NOMO-1 treated with DMSO at 0.1 percent for 48 hours (cell line): Measurements from ENCODE around the gene NOL9.
A peak's percentile ranks its signal among the peaks of the same experiment; 100 is the strongest.

Experiments
- DNase-seq: peaks from one replicate; lab custom pipeline; 2025; ENCODE audit not compliant: unreplicated experiment; lab: John Stamatoyannopoulos, UW

Gene NOL9

DNA sequence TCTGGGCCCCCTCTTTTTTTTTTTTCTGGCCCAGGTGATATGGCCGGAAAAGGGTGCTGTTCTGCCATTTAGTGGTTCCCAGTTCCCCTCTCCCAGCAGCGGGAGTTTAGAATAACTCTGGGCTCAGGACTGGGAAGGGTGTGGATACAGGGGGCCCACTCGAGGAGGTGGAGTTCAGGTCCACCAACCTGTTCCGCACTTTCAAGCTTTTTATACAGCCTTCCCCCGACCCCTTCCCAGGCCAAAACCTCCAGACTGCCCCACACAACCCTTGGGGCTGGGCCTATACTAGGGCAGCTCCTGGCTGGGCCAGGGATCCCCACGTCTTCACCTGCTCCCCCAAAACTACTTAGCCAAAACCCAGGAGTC, 63.2 kb downstream of the NOL9 start:
- DNase-seq: no peak

DNA sequence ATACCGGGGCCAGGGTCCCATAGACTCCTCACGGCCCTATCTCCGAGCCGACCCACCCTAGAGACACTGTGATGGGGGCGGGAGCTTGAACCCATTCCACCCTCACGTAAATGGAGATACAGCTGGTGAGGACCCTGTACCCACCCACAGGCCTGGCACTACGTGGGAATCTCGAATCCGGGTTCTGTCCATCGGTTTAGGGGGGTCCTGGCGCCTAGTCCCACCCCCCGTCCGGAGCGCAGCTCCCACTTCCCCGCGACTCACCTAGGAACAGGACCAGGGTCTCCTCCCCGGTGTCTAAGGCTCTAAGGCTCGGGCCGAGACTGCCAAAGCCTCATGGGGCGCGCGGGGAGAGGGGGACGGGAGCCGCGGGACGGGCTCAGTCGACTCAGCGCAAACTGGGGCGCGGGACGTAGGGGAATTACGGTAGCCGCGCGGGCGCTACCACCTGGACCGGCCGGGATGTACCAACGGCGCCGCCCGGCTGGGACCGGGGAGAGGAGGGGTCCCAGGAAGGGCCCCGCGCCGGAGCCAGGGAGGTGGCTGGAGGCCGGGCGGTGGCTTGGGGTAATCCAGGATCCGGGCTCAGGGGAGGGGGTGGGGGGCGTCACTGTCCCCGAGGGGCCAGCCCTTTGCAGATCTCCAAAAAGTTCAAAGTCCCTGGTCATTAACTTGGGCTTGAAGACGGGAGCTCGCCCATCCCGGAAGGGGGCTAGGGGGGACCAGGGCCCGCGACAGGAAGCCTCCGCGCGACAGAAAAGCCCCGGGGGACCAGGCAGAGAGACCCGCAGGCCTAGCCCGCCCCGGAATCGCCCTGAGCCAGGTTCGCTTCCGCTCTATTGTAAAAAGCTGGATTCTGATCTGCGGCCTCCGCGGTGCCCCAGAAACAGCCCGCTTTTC, 63.9 kb downstream of the NOL9 start:
- DNase-seq: no peak

- DNase-seq: peak; percentile 54
Measured at GRCh38 chr1:6489799-6490180, 64.5 kb downstream of the NOL9 start.

GRCh38 chr1:6489383-6489765, 64.9 kb downstream of the NOL9 start:
- DNase-seq: no peak

DNA sequence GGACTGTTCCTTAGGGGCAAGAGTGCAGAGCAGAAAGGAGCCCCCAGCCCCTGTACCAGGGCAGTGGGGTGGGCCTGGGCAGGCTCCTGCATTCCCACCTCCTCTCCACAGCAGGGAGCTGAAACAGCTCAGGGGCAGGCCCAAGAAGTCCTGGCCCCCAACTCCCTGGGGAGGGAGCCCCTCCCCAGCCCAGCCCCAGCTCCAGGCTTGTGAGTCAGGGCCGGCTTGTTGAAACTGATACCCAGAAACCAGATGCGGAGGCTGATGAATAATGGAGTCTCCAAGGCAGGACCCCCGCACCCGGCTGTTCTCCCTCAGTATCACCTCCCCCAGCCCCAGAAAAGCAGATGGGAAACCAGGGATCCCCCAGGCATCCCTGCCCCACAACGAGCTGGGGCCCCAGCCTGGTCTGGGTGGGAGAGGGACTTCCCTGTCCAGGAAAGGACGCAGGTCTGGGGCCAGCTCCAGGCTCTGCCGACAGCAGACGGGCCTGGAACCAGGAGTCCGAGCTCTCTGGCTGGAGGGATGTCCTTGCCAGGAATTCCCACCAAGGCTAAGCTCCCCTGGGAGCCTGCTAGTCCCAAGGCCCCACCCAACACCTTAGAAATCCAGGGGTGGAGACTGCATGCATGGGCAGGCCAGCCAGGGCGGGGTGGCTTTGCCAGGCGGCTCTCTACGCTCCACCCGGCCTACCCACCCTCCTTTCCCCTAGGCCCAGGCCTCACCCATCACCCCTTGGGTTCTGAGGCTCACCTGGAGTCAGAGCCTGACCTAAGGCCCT, 65.5 kb downstream of the NOL9 start:
- DNase-seq: no peak

GRCh38 chr1:6487804-6488484, 66.4 kb downstream of the NOL9 start:
- DNase-seq: no peak

- DNase-seq: peak; percentile 44
Measured at GRCh38 chr1:6486433-6487011, 67.8 kb downstream of the NOL9 start.

- DNase-seq: no peak
Measured at GRCh38 chr1:6485168-6486101, 68.9 kb downstream of the NOL9 start.

- no peak for DNase-seq
Measured at GRCh38 chr1:6484826-6485167, 69.5 kb downstream of the NOL9 start.

GRCh38 chr1:6483761-6484117, 70.6 kb downstream of the NOL9 start:
- DNase-seq: no peak

GRCh38 chr1:6483017-6483760, 71.1 kb downstream of the NOL9 start:
- no peak for DNase-seq

DNA sequence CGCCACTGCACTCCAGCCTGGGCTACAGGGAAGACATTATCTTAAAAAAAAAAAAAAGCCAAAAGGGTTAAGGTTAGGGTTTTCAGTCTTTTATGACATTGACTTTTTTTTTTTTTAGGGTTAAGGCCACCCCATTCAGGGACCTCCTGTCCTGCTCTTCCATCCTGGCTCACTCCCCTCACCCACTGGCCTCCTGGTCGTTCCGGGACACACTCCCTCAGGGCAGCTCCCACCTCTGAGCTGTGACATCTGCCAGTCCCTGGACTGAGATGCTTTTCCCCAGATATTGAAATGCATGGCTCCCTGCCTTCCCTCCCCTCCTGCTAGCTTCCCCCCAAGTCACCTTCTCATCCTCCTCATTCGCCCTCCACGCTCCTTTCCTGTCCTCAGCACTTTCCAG, 72.5 kb downstream of the NOL9 start:
- no peak for DNase-seq

DNA sequence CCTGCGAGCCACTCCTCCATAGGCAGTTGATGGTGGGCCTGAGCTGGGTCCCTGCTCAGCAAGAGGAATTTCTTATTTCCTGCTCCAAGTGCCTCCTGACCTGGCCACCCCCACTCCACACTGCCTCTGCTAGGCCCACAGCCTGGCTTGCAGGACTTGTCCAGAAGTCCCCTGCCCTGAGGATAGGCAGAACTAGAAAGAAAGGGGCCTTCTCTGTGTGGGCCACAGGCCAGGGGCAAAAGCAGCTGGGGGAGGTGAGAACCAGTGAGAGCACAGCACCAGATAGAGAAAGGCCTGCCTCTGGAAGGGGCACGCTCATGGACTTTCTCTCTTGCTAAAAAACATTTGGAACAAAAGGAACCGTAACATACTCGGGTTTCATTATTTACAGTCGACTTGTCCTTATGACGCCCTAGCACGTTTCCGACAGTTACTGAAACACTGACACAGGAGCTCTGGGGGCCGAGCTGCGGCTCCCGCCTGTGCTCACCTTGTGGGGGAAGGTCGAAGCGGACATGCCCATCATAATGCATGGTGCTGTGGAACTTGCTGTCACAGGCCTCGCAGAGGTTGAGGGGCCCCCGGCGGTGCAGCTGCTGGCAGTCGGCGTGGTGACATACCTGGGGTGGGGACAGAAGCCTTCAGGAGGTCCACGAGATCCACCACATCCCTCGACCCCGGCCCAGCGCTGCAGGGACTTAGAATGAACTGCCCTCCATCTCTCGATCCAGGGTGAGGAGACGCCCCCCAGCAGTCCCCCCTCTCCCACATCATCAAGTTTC, 77.1 kb downstream of the NOL9 start:
- no peak for DNase-seq

- no peak for DNase-seq
Measured at GRCh38 chr1:6476483-6476882, 77.8 kb downstream of the NOL9 start.

DNA sequence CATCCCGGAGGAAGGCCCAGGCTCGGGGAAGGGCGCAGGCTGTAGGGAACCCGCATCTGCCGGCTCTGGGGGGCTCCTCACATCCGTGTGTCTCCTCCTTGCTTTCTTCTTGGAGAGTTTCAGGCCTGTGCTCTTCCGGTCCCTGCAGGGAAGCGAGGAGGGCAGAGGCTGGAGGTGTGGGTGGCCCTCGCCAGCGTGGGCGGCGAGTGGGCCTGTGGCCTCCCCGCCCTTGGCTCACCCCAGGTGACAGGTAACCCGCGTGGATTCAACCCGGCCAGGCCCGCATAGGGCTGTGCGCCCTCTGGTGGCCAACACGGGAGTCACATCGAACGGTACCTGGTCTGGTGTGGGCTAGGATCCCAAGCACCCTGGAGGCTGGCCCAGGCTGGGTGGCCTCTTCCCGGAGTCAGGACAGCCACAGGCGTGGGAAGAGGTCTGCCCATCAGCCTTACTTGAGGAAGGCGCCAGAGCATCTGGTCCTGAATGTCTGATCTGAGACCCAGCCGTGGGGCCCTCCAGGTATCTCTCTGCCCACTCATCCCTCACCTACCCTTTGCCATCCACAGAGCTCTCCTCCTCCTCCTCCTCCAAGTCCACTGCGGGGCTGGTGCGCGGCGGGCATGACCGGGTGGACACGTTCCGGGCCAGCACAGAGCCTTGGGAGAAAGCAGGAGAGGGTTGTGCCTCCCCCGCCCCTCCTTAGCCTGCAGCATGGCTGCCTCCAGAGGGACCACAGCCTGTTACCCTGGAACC, 78.8 kb downstream of the NOL9 start:
- peak; percentile 17 for DNase-seq

- no peak for DNase-seq
Measured at GRCh38 chr1:6474815-6475282, 79.5 kb downstream of the NOL9 start.

DNA sequence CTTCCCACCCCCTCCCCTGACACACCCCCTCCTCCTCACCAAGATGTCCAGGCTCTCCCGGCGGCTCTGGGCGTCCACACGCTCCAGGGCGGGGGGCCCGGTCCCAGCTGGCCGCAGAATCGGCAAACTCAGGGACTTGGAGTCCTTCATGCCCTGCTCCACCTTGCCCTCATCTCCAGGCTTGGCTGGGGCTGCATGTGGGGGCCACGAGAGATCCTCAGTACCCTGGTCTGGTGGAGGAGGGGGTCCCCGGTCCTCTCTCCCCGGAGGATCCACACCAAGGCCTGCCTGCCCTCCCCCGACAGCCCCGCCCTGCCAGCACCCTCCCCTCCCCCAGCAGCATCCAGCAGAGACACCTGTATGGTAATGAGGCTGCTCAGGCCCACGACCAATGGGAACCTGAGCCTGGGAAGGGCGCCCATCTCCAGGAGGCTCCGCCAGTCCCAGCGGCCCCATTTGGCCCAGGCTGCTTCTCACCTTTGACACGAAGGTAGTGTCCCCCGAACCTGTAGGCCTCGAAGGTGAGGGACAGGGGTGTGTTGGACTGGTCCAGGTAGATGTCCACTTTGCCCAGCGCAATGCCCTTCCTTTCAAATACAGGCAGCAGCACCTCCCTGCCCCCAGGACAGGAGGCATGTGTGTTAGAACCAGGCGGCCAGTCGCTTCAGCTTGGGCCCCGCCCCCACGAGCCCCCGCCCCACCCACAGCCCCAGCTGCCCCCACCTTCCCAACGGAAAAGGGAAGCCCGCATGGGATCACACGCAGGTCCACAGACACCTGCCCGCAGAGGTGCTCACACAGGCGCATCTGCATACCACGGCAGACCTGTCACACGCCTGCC, 80.1 kb downstream of the NOL9 start:
- no peak for DNase-seq
